Measurements from ENCODE around the gene SEC14L2. TPM values are rescaled to one million over a fixed set of nuclear protein-coding genes. Genes with fewer than 3 reads are reported as not detected.
A peak's percentile ranks its signal among the peaks of the same experiment; 100 is the strongest.

Gene SEC14L2
- polyA plus RNA-seq, 1 donor from 2014 or later: 2.7 TPM

DNA sequence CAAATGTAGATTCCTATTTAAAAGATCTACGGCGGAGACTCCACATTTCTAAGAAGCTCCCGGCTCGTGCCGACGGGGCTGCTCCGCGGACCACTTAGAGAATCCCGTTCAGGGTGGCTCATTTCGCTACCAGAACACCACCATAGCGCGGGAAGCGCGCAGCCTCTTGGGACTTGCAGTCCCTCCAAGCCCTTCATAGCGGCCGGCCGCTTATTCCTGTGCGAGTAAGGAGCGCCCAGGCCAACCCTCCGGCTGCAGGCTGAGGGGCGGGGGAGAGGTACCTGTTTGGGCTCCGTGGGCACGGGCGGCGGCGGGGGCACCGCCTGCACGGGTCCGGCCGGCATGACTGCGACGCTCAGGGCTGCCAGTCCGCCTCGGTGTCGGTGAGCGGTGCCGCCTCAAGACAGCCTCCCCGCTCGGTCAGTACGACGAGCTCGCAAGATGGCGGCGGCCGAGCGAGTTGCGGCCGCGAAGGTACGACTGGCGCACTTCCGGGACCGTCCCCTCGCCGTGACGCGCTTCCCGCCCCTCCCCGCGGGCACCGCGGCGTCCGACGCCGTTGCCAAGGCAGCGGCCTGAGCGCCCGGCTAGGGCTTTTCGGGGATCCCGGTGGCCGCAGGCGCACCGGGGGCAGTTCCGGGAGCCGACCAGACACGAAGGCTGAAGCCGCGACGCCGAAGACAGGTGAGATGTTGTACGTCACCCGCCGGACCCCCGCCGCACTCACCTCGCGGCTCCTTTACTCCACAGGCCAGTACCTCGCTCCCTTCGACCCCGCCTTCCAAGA lies 40.2 kb upstream of the SEC14L2 start, which contains the start of the genes CCDC157 and SF3A1:
Gene CCDC157 (plus strand): TSS at position 559 of the 787 bp plus-strand sequence. CDS start 8,994 bp downstream, outside the sequence.
Gene SF3A1 (minus strand): TSS at position 446 of the 787 bp plus-strand sequence. CDS start 102 bp downstream, at position 344.
- H3K79me2 ChIP-seq (replicated peaks; ENCODE audit: insufficient read depth, low read length): peaks cover 33% of the 10 kb centered on the region
- H3K27me3 ChIP-seq (ENCODE audit: insufficient read depth, low read depth, low read length): no peaks in the 10 kb centered on the region
- H4K20me1 ChIP-seq (ENCODE audit: insufficient read depth): peaks cover 8% of the 10 kb centered on the region
- peak within 1 kb of the TSS; percentile 98 for H3K27ac ChIP-seq (ENCODE audit: low read length)
- peak within 1 kb of the TSS; percentile 84 for H3K4me2 ChIP-seq (ENCODE audit: low read length)
- H3F3A ChIP-seq (ENCODE audit: insufficient read depth, low read length, poor library complexity, severe bottlenecking): no peaks in the 10 kb centered on the region
- no peaks in the 10 kb centered on the region for H3K9me2 ChIP-seq (ENCODE audit: insufficient read depth, low read length)
- H2AFZ ChIP-seq (ENCODE audit: low read depth, low read length): peak within 1 kb of the TSS; percentile 99
- peak within 1 kb of the TSS; percentile 89 for H3K4me3 ChIP-seq (ENCODE audit: low read length)
- TF ChIP-seq EZH2 (IDR thresholded peaks at IDR 0.05; ENCODE audit: borderline replicate concordance, insufficient read depth, low read length, poor library complexity, severe bottlenecking): no peak
- TF ChIP-seq, protein P1, sequence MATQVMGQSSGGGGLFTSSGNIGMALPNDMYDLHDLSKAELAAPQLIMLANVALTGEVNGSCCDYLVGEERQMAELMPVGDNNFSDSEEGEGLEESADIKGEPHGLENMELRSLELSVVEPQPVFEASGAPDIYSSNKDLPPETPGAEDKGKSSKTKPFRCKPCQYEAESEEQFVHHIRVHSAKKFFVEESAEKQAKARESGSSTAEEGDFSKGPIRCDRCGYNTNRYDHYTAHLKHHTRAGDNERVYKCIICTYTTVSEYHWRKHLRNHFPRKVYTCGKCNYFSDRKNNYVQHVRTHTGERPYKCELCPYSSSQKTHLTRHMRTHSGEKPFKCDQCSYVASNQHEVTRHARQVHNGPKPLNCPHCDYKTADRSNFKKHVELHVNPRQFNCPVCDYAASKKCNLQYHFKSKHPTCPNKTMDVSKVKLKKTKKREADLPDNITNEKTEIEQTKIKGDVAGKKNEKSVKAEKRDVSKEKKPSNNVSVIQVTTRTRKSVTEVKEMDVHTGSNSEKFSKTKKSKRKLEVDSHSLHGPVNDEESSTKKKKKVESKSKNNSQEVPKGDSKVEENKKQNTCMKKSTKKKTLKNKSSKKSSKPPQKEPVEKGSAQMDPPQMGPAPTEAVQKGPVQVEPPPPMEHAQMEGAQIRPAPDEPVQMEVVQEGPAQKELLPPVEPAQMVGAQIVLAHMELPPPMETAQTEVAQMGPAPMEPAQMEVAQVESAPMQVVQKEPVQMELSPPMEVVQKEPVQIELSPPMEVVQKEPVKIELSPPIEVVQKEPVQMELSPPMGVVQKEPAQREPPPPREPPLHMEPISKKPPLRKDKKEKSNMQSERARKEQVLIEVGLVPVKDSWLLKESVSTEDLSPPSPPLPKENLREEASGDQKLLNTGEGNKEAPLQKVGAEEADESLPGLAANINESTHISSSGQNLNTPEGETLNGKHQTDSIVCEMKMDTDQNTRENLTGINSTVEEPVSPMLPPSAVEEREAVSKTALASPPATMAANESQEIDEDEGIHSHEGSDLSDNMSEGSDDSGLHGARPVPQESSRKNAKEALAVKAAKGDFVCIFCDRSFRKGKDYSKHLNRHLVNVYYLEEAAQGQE (IDR thresholded peaks at IDR 0.05; ENCODE audit: borderline replicate concordance): peak; percentile 82
- TF ChIP-seq SMC3 (conservative IDR thresholded peaks at IDR 0.05; ENCODE audit: poor library complexity): peak; percentile 11
- TF ChIP-seq TAF1 (IDR thresholded peaks at IDR 0.05; ENCODE audit: low read depth): peak; percentile 78
- peak; percentile 99 for TF ChIP-seq POLR2AphosphoS5 (IDR thresholded peaks at IDR 0.05)
- TF ChIP-seq, protein P2, sequence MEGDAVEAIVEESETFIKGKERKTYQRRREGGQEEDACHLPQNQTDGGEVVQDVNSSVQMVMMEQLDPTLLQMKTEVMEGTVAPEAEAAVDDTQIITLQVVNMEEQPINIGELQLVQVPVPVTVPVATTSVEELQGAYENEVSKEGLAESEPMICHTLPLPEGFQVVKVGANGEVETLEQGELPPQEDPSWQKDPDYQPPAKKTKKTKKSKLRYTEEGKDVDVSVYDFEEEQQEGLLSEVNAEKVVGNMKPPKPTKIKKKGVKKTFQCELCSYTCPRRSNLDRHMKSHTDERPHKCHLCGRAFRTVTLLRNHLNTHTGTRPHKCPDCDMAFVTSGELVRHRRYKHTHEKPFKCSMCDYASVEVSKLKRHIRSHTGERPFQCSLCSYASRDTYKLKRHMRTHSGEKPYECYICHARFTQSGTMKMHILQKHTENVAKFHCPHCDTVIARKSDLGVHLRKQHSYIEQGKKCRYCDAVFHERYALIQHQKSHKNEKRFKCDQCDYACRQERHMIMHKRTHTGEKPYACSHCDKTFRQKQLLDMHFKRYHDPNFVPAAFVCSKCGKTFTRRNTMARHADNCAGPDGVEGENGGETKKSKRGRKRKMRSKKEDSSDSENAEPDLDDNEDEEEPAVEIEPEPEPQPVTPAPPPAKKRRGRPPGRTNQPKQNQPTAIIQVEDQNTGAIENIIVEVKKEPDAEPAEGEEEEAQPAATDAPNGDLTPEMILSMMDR (IDR thresholded peaks at IDR 0.05; ENCODE audit: poor library complexity, severe bottlenecking): no peak
- TF ChIP-seq RAD21 (conservative IDR thresholded peaks at IDR 0.05): peak; percentile 11
- TF ChIP-seq MXI1 (conservative IDR thresholded peaks at IDR 0.05; ENCODE audit: poor library complexity, severe bottlenecking): peak; percentile 93
- TF ChIP-seq EP300 (conservative IDR thresholded peaks at IDR 0.05; ENCODE audit: poor library complexity, severe bottlenecking): peak; percentile 76
- H3K9me3 ChIP-seq (ENCODE audit: low read length): no peaks in the 10 kb centered on the region
- H3K36me3 ChIP-seq (ENCODE audit: insufficient read depth, low read length): peaks cover 3% of the 10 kb centered on the region
- peak within 1 kb of the TSS; percentile 99 for H3K9ac ChIP-seq (ENCODE audit: low read length)

DNA sequence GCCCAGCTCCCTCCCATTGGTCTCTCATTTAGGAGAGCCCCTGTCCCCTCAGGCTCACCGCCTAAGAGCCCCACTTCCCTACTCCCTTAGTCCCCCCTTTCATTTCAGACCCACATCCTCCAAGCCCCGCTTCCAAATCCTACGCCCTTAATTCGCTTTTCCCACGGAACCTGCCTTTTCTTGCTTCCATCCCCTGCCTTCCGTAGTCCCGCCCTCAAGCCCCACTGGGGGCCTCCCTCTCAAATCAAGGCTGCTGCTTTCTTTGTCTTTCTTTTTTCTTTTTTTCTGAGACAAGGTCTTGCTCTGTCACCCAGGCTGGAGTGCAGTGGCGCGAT lies 39.6 kb upstream of the SEC14L2 start:
- TF ChIP-seq RAD21 (conservative IDR thresholded peaks at IDR 0.05): no peak
- TF ChIP-seq POLR2AphosphoS5 (IDR thresholded peaks at IDR 0.05): peak; percentile 7
- no peaks in the 10 kb centered on the region for H3K36me3 ChIP-seq (ENCODE audit: insufficient read depth, low read length)
- H2AFZ ChIP-seq (ENCODE audit: low read depth, low read length): peak overlapping the region; percentile 99
- peak overlapping the region; percentile 89 for H3K4me3 ChIP-seq (ENCODE audit: low read length)
- H3K9me2 ChIP-seq (ENCODE audit: insufficient read depth, low read length): no peaks in the 10 kb centered on the region
- H3F3A ChIP-seq (ENCODE audit: insufficient read depth, low read length, poor library complexity, severe bottlenecking): no peaks in the 10 kb centered on the region
- peak overlapping the region; percentile 76 for H3K4me2 ChIP-seq (ENCODE audit: low read length)
- H3K9me3 ChIP-seq (ENCODE audit: low read length): no peaks in the 10 kb centered on the region
- peaks cover 8% of the 10 kb centered on the region for H4K20me1 ChIP-seq (ENCODE audit: insufficient read depth)
- H3K9ac ChIP-seq (ENCODE audit: low read length): peak overlapping the region; percentile 99
- H3K79me2 ChIP-seq (replicated peaks; ENCODE audit: insufficient read depth, low read length): peaks cover 31% of the 10 kb centered on the region
- H3K27ac ChIP-seq (ENCODE audit: low read length): peak overlapping the region; percentile 98
- H3K27me3 ChIP-seq (ENCODE audit: insufficient read depth, low read depth, low read length): no peaks in the 10 kb centered on the region
